ENCODE measurements around the gene STXBP6.

GRCh38 chr14:24938593-24938992 is 111.4 kb downstream of the STXBP6 start:
- no peak for TF ChIP-seq RAD21 (IDR thresholded peaks at IDR 0.05; ENCODE audit: low read depth)
- 0 out of 2 replicates have a peak, but pooled peaks have one; percentile 46 for TF ChIP-seq EP300 (IDR thresholded peaks at IDR 0.05; ENCODE audit: borderline replicate concordance)
- peak; percentile 56 for TF ChIP-seq NFIC (IDR thresholded peaks at IDR 0.05)
- TF ChIP-seq YY1 (IDR thresholded peaks at IDR 0.05; ENCODE audit: low read depth): no peak
- no peak for TF ChIP-seq TAF1 (IDR thresholded peaks at IDR 0.05; ENCODE audit: low read depth)
- TF ChIP-seq FOXM1 (IDR thresholded peaks at IDR 0.05; ENCODE audit: borderline replicate concordance, low read depth): no peak
- TF ChIP-seq REST (IDR thresholded peaks at IDR 0.05; ENCODE audit: low read depth): no peak
- no peak for TF ChIP-seq MAX (IDR thresholded peaks at IDR 0.05)
- TF ChIP-seq EGR1 (IDR thresholded peaks at IDR 0.05): no peak
- TF ChIP-seq TCF12 (IDR thresholded peaks at IDR 0.05; ENCODE audit: low read depth): no peak
- no peak for TF ChIP-seq CEBPB (IDR thresholded peaks at IDR 0.05)
- TF ChIP-seq CREB1 (IDR thresholded peaks at IDR 0.05; ENCODE audit: low read depth): no peak
- TF ChIP-seq ZBTB7A (IDR thresholded peaks at IDR 0.05; ENCODE audit: low read depth): no peak
- TF ChIP-seq USF1 (IDR thresholded peaks at IDR 0.05): no peak

Measured in Ishikawa (cell line).